Measurements from ENCODE around the gene PUM2. TPM values are rescaled to one million over a fixed set of nuclear protein-coding genes. Genes with fewer than 3 reads are reported as not detected.
"Not testable (repeated sequence)": the region's sequence is repeated elsewhere in the genome, so short reads cannot be mapped to it uniquely, and the experiment has no call there.

Gene PUM2
- total RNA-seq, 1 experiment from 2014 or later, result 96.8 TPM

- no peak overlapping the region for H3K27ac Mint-ChIP-seq (ENCODE audit: unreplicated experiment)
- TF ChIP-seq CTCF (IDR thresholded peaks at IDR 0.05; ENCODE audit: unreplicated experiment), result no peak
- peaks cover 45% of the 10 kb centered on the region for H3K27me3 Mint-ChIP-seq (ENCODE audit: unreplicated experiment)
- DNase-seq, result no peak
- intact Hi-C loops (cut with micrococcal nuclease; ENCODE audit: unreplicated experiment), result no loop called here
- no TSS peak for BruUV-seq (replicated peaks)
- CTCF ChIA-PET, result no interaction called here
- peaks cover 6% of the 10 kb centered on the region for H3K4me1 Mint-ChIP-seq (ENCODE audit: low read depth, unreplicated experiment)
- no peak overlapping the region for H3K4me3 Mint-ChIP-seq (ENCODE audit: low read depth, unreplicated experiment)
- H3K9me3 Mint-ChIP-seq (ENCODE audit: low read depth, unreplicated experiment), result peaks cover 2% of the 10 kb centered on the region
- no peaks in the 10 kb centered on the region for H3K36me3 Mint-ChIP-seq (ENCODE audit: insufficient read depth, unreplicated experiment)
These were observed 20.8 kb upstream of the PUM2 start for GRCh38 chr2:20371323-20372025.

GRCh38 chr2:20370191-20370590 lies 19.5 kb upstream of the PUM2 start:
- CTCF ChIA-PET, result interaction anchor here (0.7 kb wide), 1 partner anchor 63 kb away, joined by 3 read pairs; no protein-coding TSS in a partner anchor
- no peak for DNase-seq
- Mint-ChIP-seq H3K9me3 (ENCODE audit: low read depth, unreplicated experiment) (peaks cover 2% of the 10 kb centered on the region), H3K4me3 (ENCODE audit: low read depth, unreplicated experiment) (no peak overlapping the region), H3K36me3 (ENCODE audit: insufficient read depth, unreplicated experiment) (no peaks in the 10 kb centered on the region), H3K4me1 (ENCODE audit: low read depth, unreplicated experiment) (peaks cover 6% of the 10 kb centered on the region), H3K27ac (ENCODE audit: unreplicated experiment) (no peak overlapping the region), H3K27me3 (ENCODE audit: unreplicated experiment) (peaks cover 58% of the 10 kb centered on the region)
- no peak for TF ChIP-seq CTCF (IDR thresholded peaks at IDR 0.05; ENCODE audit: unreplicated experiment)
- intact Hi-C loops (cut with micrococcal nuclease; ENCODE audit: unreplicated experiment), result no loop called here
- BruUV-seq (replicated peaks), result no TSS peak

- no peak for DNase-seq
- peaks cover 2% of the 10 kb centered on the region for H3K9me3 Mint-ChIP-seq (ENCODE audit: low read depth, unreplicated experiment)
- TF ChIP-seq CTCF (IDR thresholded peaks at IDR 0.05; ENCODE audit: unreplicated experiment), result no peak
- CTCF ChIA-PET, result interaction anchor here (1.2 kb wide), 1 partner anchor 10 kb away, joined by 5 read pairs; no protein-coding TSS in a partner anchor
- no peak overlapping the region for H3K4me3 Mint-ChIP-seq (ENCODE audit: low read depth, unreplicated experiment)
- peaks cover 6% of the 10 kb centered on the region for H3K4me1 Mint-ChIP-seq (ENCODE audit: low read depth, unreplicated experiment)
- peaks cover 59% of the 10 kb centered on the region for H3K27me3 Mint-ChIP-seq (ENCODE audit: unreplicated experiment)
- no TSS peak for BruUV-seq (replicated peaks)
- no peaks in the 10 kb centered on the region for H3K36me3 Mint-ChIP-seq (ENCODE audit: insufficient read depth, unreplicated experiment)
- H3K27ac Mint-ChIP-seq (ENCODE audit: unreplicated experiment), result no peak overlapping the region
- intact Hi-C loops (cut with micrococcal nuclease; ENCODE audit: unreplicated experiment), result no loop called here
These were observed 18.7 kb upstream of the PUM2 start for GRCh38 chr2:20369366-20369765.

GRCh38 chr2:20368706-20369105 lies 18.1 kb upstream of the PUM2 start:
- CTCF ChIA-PET, result interaction anchor here (1.2 kb wide), 1 partner anchor 10 kb away, joined by 5 read pairs; no protein-coding TSS in a partner anchor
- DNase-seq, result no peak
- H3K27me3 Mint-ChIP-seq (ENCODE audit: unreplicated experiment), result peaks cover 59% of the 10 kb centered on the region
- peaks cover 2% of the 10 kb centered on the region for H3K9me3 Mint-ChIP-seq (ENCODE audit: low read depth, unreplicated experiment)
- intact Hi-C loops (cut with micrococcal nuclease; ENCODE audit: unreplicated experiment), result no loop called here
- no peak for TF ChIP-seq CTCF (IDR thresholded peaks at IDR 0.05; ENCODE audit: unreplicated experiment)
- BruUV-seq (replicated peaks), result no TSS peak
- no peaks in the 10 kb centered on the region for H3K36me3 Mint-ChIP-seq (ENCODE audit: insufficient read depth, unreplicated experiment)
- peaks cover 6% of the 10 kb centered on the region for H3K4me1 Mint-ChIP-seq (ENCODE audit: low read depth, unreplicated experiment)
- no peak overlapping the region for H3K4me3 Mint-ChIP-seq (ENCODE audit: low read depth, unreplicated experiment)
- no peak overlapping the region for H3K27ac Mint-ChIP-seq (ENCODE audit: unreplicated experiment)

- H3K36me3 Mint-ChIP-seq (ENCODE audit: insufficient read depth, unreplicated experiment); intact Hi-C loops (cut with micrococcal nuclease; ENCODE audit: unreplicated experiment); BruUV-seq (replicated peaks); H3K4me1 Mint-ChIP-seq (ENCODE audit: low read depth, unreplicated experiment); H3K4me3 Mint-ChIP-seq (ENCODE audit: low read depth, unreplicated experiment); H3K27ac Mint-ChIP-seq (ENCODE audit: unreplicated experiment); H3K9me3 Mint-ChIP-seq (ENCODE audit: low read depth, unreplicated experiment); CTCF ChIA-PET; DNase-seq: not testable (repeated sequence)
- peaks cover 59% of the 10 kb centered on the region for H3K27me3 Mint-ChIP-seq (ENCODE audit: unreplicated experiment)
These were observed 17.3 kb upstream of the PUM2 start for GRCh38 chr2:20367929-20368328.
